ENCODE data around the gene NPAS3.

NPAS3 gene

GRCh38 chr14:33805593-33805992 is 866.9 kb downstream of the NPAS3 start:
- no peak overlapping the region for H3K4me3 ChIP-seq (ENCODE audit: control insufficient read depth, low read depth, low read length)
- no peak for DNase-seq (ENCODE audit: low read depth)
- no peak for TF ChIP-seq CTCF (IDR thresholded peaks at IDR 0.05; ENCODE audit: control insufficient read depth, insufficient read depth, low read depth, low read length, missing control alignments)

- no peak for DNase-seq (ENCODE audit: low read depth)
- no peak overlapping the region for H3K4me3 ChIP-seq (ENCODE audit: control insufficient read depth, low read depth, low read length)
- TF ChIP-seq CTCF (IDR thresholded peaks at IDR 0.05; ENCODE audit: control insufficient read depth, insufficient read depth, low read depth, low read length, missing control alignments): no peak
Measured at GRCh38 chr14:33806905-33807304, 868.2 kb downstream of the NPAS3 start.

GRCh38 chr14:33808187-33808586 is 869.5 kb downstream of the NPAS3 start:
- no peak for TF ChIP-seq CTCF (IDR thresholded peaks at IDR 0.05; ENCODE audit: control insufficient read depth, insufficient read depth, low read depth, low read length, missing control alignments)
- no peak for DNase-seq (ENCODE audit: low read depth)
- H3K4me3 ChIP-seq (ENCODE audit: control insufficient read depth, low read depth, low read length): no peak overlapping the region

GRCh38 chr14:33809396-33809981 is 870.8 kb downstream of the NPAS3 start:
- DNase-seq (ENCODE audit: low read depth): no peak

GRCh38 chr14:33810308-33810707 is 871.6 kb downstream of the NPAS3 start:
- no peak for DNase-seq (ENCODE audit: low read depth)
- TF ChIP-seq CTCF (IDR thresholded peaks at IDR 0.05; ENCODE audit: control insufficient read depth, insufficient read depth, low read depth, low read length, missing control alignments): no peak
- no peak overlapping the region for H3K4me3 ChIP-seq (ENCODE audit: control insufficient read depth, low read depth, low read length)

More at GRCh38 chr14:33809396-33809981, 870.8 kb downstream of the NPAS3 start:
- no peak for TF ChIP-seq CTCF (IDR thresholded peaks at IDR 0.05; ENCODE audit: control insufficient read depth, insufficient read depth, low read depth, low read length, missing control alignments)
- H3K4me3 ChIP-seq (ENCODE audit: control insufficient read depth, low read depth, low read length): no peak overlapping the region

GRCh38 chr14:33811721-33812120 is 873.0 kb downstream of the NPAS3 start:
- H3K4me3 ChIP-seq (ENCODE audit: control insufficient read depth, low read depth, low read length): no peak overlapping the region
- TF ChIP-seq CTCF (IDR thresholded peaks at IDR 0.05; ENCODE audit: control insufficient read depth, insufficient read depth, low read depth, low read length, missing control alignments): no peak
- DNase-seq (ENCODE audit: low read depth): no peak

- no peak for TF ChIP-seq CTCF (IDR thresholded peaks at IDR 0.05; ENCODE audit: control insufficient read depth, insufficient read depth, low read depth, low read length, missing control alignments)
- no peak for DNase-seq (ENCODE audit: low read depth)
- H3K4me3 ChIP-seq (ENCODE audit: control insufficient read depth, low read depth, low read length): no peak overlapping the region
Measured at GRCh38 chr14:33812181-33812580, 873.5 kb downstream of the NPAS3 start.

All from AG09309 (cell line).